Erythroblast (primary cell): ENCODE data around the gene PITPNM2.

Source experiments
- DNase-seq, 2 experiments: peaks; one replicate each; lab custom pipeline; 2025; lab: John Stamatoyannopoulos, UW
- GATA1 ChIP-seq: IDR thresholded peaks from 2 replicates; pipeline ENCODE4 v1.6.1; 2011; ENCODE audit warnings: low read depth, mild to moderate bottlenecking, control low read depth, low read length, moderate library complexity
- POLR2A ChIP-seq: IDR thresholded peaks from 2 replicates; pipeline ENCODE4 v1.6.1; 2011; ENCODE audit warnings: mild to moderate bottlenecking, low read length

Gene PITPNM2

GRCh38 chr12:123121670-123122069 lies 29.2 kb downstream of the PITPNM2 start:
- DNase-seq: no peak
- TF ChIP-seq POLR2A (no peak), GATA1 (no peak)

GRCh38 chr12:123120452-123121166 lies 30.3 kb downstream of the PITPNM2 start:
- DNase-seq: no peak
- TF ChIP-seq POLR2A: no peak
- TF ChIP-seq GATA1: no peak

- no peak for TF ChIP-seq GATA1
- TF ChIP-seq POLR2A: no peak
- no peak for DNase-seq
Measured at GRCh38 chr12:123119808-123120207, 31.1 kb downstream of the PITPNM2 start.

- no peak for DNase-seq
- TF ChIP-seq GATA1 (no peak), POLR2A (no peak)
Measured at GRCh38 chr12:123118497-123118896, 32.4 kb downstream of the PITPNM2 start.

GRCh38 chr12:123115409-123116121 lies 35.3 kb downstream of the PITPNM2 start:
- TF ChIP-seq POLR2A (no peak), GATA1 (no peak)
- DNase-seq: no peak

GRCh38 chr12:123114304-123115083 lies 36.4 kb downstream of the PITPNM2 start:
- DNase-seq: no peak
- TF ChIP-seq POLR2A (no peak), GATA1 (no peak)

- no peak for TF ChIP-seq GATA1
- no peak for TF ChIP-seq POLR2A
- no peak for DNase-seq
Measured at GRCh38 chr12:123113026-123113425, 37.9 kb downstream of the PITPNM2 start.

GRCh38 chr12:123111498-123112165 lies 39.3 kb downstream of the PITPNM2 start:
- TF ChIP-seq GATA1 (no peak), POLR2A (no peak)

GRCh38 chr12:123109319-123109772 lies 41.5 kb downstream of the PITPNM2 start:
- DNase-seq: no peak
- TF ChIP-seq POLR2A (no peak), GATA1 (no peak)

More at GRCh38 chr12:123111498-123112165, 39.3 kb downstream of the PITPNM2 start:
- DNase-seq: no peak

- DNase-seq: no peak
- TF ChIP-seq GATA1 (no peak), POLR2A (no peak)
Measured at GRCh38 chr12:123108682-123109066, 42.2 kb downstream of the PITPNM2 start.

GRCh38 chr12:123107926-123108681 lies 42.8 kb downstream of the PITPNM2 start:
- DNase-seq: no peak
- no peak for TF ChIP-seq GATA1
- no peak for TF ChIP-seq POLR2A

- TF ChIP-seq GATA1 (no peak), POLR2A (no peak)
- no peak for DNase-seq
Measured at GRCh38 chr12:123106640-123107359, 44.1 kb downstream of the PITPNM2 start.
